Liver (tissue), 9 donors: Measurements from ENCODE around the gene ANKRD11. TPM values are rescaled to one million over a fixed set of nuclear protein-coding genes. Genes with fewer than 3 reads are reported as not detected.

Experiments used
- DNase-seq: peaks from one replicate; pipeline ENCODE4 v3.0.0-alpha.2; 2017; ENCODE audit warnings: low spot score
- H3K27ac ChIP-seq, 2 donors: one replicate each; pipeline ENCODE4 v1.7.0; 2013; ENCODE audit warnings: inconsistent platforms in 2 of 2, low read length in 2 of 2, control low read depth in 1 of 2, low read depth in 1 of 2, mild to moderate bottlenecking in 1 of 2
- H3K27me3 ChIP-seq, 4 donors: one replicate each; pipeline versions ENCODE4 v1.6.1 to v1.7.0; 2013; ENCODE audit warnings: low read length in 3 of 4, inconsistent platforms in 1 of 4, mild to moderate bottlenecking in 1 of 4, moderate library complexity in 1 of 4; ENCODE audit not compliant: control insufficient read depth in 4 of 4, insufficient read depth in 4 of 4
- H3K36me3 ChIP-seq, 4 donors: one replicate each; pipeline versions ENCODE4 v1.6.1 to v1.7.0; 2013; ENCODE audit warnings: low read length in 3 of 4, mild to moderate bottlenecking in 3 of 4, low read depth in 1 of 4, moderate library complexity in 1 of 4; ENCODE audit not compliant: control insufficient read depth in 4 of 4, insufficient read depth in 3 of 4
- H3K4me1 ChIP-seq, 4 donors: one replicate each; pipeline versions ENCODE4 v1.6.1 to v1.7.0; 2013; ENCODE audit warnings: low read length in 3 of 4, mild to moderate bottlenecking in 3 of 4, moderate library complexity in 1 of 4; ENCODE audit not compliant: control insufficient read depth in 4 of 4, insufficient read depth in 4 of 4
- H3K4me3 ChIP-seq, 3 donors: one replicate each; pipeline versions ENCODE4 v1.6.1 to v1.7.0; 2013; ENCODE audit warnings: low read length in 3 of 3, control low read depth in 1 of 3, low read depth in 1 of 3, mild to moderate bottlenecking in 1 of 3
- H3K9ac ChIP-seq, 2 donors: one replicate each; pipeline ENCODE4 v1.7.0; 2013; ENCODE audit warnings: low read length in 2 of 2, mild to moderate bottlenecking in 2 of 2, moderate library complexity in 2 of 2, control low read depth in 1 of 2, low read depth in 1 of 2
- H3K9me3 ChIP-seq, 4 donors: one replicate each; pipeline versions ENCODE4 v1.6.1 to v1.7.0; 2013; ENCODE audit warnings: low read length in 3 of 4; ENCODE audit not compliant: control insufficient read depth in 4 of 4
- EGR1 ChIP-seq, 2 donors: IDR thresholded peaks; 2 replicates each; pipeline ENCODE4 v1.6.1; 2016 to 2018; ENCODE audit warnings: antibody characterized with exemption in 2 of 2, low read depth in 2 of 2
- FOXA1 ChIP-seq: IDR thresholded peaks from 2 replicates; pipeline ENCODE4 v1.6.1; 2016; ENCODE audit warnings: antibody characterized with exemption
- FOXA2 ChIP-seq: IDR thresholded peaks from 2 replicates; pipeline ENCODE4 v1.6.1; 2016; ENCODE audit warnings: antibody characterized with exemption
- GABPA ChIP-seq, 2 donors: IDR thresholded peaks in 1 of 2; conservative IDR thresholded peaks in 1 of 2; 2 replicates each; pipeline ENCODE4 v1.6.1; 2016; ENCODE audit warnings: antibody characterized with exemption in 2 of 2, mild to moderate bottlenecking in 1 of 2, moderate library complexity in 1 of 2
- HNF4A ChIP-seq, 2 donors: conservative IDR thresholded peaks; 2 replicates each; pipeline ENCODE4 v1.6.1; 2016; ENCODE audit warnings: antibody characterized with exemption in 2 of 2, mild to moderate bottlenecking in 2 of 2
- HNF4G ChIP-seq: IDR thresholded peaks from 2 replicates; pipeline ENCODE4 v1.6.1; 2016; ENCODE audit warnings: antibody characterized with exemption
- JUND ChIP-seq, 2 donors: IDR thresholded peaks; 2 replicates each; pipeline ENCODE4 v1.6.1; 2016; ENCODE audit warnings: antibody characterized with exemption in 2 of 2
- RAD21 ChIP-seq, 2 donors: IDR thresholded peaks; 2 replicates each; pipeline ENCODE4 v1.6.1; 2016; ENCODE audit warnings: antibody characterized with exemption in 2 of 2, mild to moderate bottlenecking in 2 of 2
- RXRA ChIP-seq, 2 donors: IDR thresholded peaks; 2 replicates each; pipeline ENCODE4 v1.6.1; 2017 to 2018; ENCODE audit warnings: antibody characterized with exemption in 2 of 2, mild to moderate bottlenecking in 1 of 2
- SP1 ChIP-seq: IDR thresholded peaks from 2 replicates; pipeline ENCODE4 v1.6.1; 2018; ENCODE audit warnings: antibody characterized with exemption, mild to moderate bottlenecking
- TAF1 ChIP-seq: conservative IDR thresholded peaks from 2 replicates; pipeline ENCODE4 v1.6.1; 2016; ENCODE audit warnings: antibody characterized with exemption, mild to moderate bottlenecking
- YY1 ChIP-seq: IDR thresholded peaks from 2 replicates; pipeline ENCODE4 v1.6.1; 2016; ENCODE audit warnings: antibody characterized with exemption, mild to moderate bottlenecking
- WGBS: extraction: QIAGEN DNeasy Blood & Tissue Kit; methylation state at CpG from one replicate; pipeline ENCODE4 v1.1.7; 2013; 5-methylcytosine and 5-hydroxymethylcytosine counted together
- polyA plus RNA-seq, 2 donors: library from polyadenylated mRNA; stranded (reverse) in 1 of 2; unstranded in 1 of 2; fragments of 200-250 nt in 1 of 2; fragments of >200 nt in 1 of 2; fragmentation: Nextera tagmentation in 1 of 2; extraction: Ambion mirVana in 1 of 2; gene quantifications; one replicate each; pipeline versions ENCODE4 v1.2.1 to v1.2.3, GENCODE V29; 2013 to 2015
- total RNA-seq, 2 donors: library from RNA; depleted of rRNA; stranded (reverse); fragments of >200 nt; gene quantifications; one replicate each; pipeline ENCODE4 v1.2.3, GENCODE V29; 2014
- TF ChIP-seq, protein P1 (sequence below): IDR thresholded peaks from 2 replicates; pipeline ENCODE4 v1.6.1; 2016; ENCODE audit warnings: antibody characterized with exemption
- TF ChIP-seq, protein P2 (sequence below): fragments of 150-350 bp; IDR thresholded peaks from 2 replicates; pipeline ENCODE4 v1.5.1; 2017; ENCODE audit warnings: improper control_type of control experiment, low read depth, low read length; ENCODE audit not compliant: missing input control
- TF ChIP-seq, protein P3 (sequence below): IDR thresholded peaks from 2 replicates; pipeline ENCODE4 v1.6.1; 2016; ENCODE audit warnings: antibody characterized with exemption
- donor health status: healthy.
- donor health status: healthy.
- donor health status: healthy.
- donor health status: healthy.
- donor health status: healthy.

The ANKRD11 gene
- total and polyA plus RNA-seq, 4 donors: 16.3 to 55.1 (median 28.0) TPM

DNA sequence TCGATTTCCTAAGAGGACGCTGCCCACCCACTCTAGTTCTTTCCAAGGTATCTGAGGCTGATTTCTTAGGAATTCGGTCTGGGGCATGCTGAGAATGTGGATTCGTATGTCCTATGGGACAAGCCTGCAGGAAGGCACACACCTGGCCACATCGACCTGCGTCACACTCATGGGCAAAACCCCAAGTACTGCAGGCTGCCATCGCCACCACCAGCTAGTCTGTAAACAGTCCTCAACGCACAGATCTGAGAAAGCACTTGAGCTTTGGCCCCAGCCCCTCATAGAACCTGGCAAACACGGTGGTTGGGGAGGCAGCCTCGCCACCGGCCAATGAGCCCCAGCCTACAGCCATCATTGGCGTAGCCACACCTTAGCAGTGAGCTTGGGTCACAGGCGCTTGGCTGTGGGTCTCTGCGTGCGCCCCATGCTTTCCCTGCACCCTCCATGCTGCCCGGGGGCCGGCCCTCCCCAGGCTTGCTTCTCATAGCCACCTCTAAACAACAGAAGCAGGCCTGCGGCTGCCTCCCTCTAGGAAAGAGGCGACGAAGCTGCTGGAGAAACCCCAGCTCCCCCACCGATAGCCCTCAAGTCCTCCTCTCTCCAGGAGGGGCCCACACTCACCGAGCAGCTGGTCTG, 197.8 kb downstream of the ANKRD11 start:
- H3K9ac ChIP-seq: no peak overlapping the region
- no peaks in the 10 kb centered on the region for H3K9me3 ChIP-seq
- no peak overlapping the region for H3K4me3 ChIP-seq
- H3K4me1 ChIP-seq: no peaks in the 10 kb centered on the region
- TF ChIP-seq SP1 (no peak), GABPA (IDR thresholded peaks at IDR 0.05 in 1 of 2, conservative IDR thresholded peaks at IDR 0.05 in 1 of 2) (no peak), RXRA (IDR thresholded peaks at IDR 0.05) (no peak), FOXA2 (no peak), JUND (IDR thresholded peaks at IDR 0.05) (no peak), YY1 (no peak), FOXA1 (no peak), HNF4G (no peak), HNF4A (conservative IDR thresholded peaks at IDR 0.05) (no peak), TAF1 (no peak), EGR1 (IDR thresholded peaks at IDR 0.05; ENCODE audit: low read depth in 2 of 2) (no peak), RAD21 (IDR thresholded peaks at IDR 0.05) (no peak)
- TF ChIP-seq, protein P1, sequence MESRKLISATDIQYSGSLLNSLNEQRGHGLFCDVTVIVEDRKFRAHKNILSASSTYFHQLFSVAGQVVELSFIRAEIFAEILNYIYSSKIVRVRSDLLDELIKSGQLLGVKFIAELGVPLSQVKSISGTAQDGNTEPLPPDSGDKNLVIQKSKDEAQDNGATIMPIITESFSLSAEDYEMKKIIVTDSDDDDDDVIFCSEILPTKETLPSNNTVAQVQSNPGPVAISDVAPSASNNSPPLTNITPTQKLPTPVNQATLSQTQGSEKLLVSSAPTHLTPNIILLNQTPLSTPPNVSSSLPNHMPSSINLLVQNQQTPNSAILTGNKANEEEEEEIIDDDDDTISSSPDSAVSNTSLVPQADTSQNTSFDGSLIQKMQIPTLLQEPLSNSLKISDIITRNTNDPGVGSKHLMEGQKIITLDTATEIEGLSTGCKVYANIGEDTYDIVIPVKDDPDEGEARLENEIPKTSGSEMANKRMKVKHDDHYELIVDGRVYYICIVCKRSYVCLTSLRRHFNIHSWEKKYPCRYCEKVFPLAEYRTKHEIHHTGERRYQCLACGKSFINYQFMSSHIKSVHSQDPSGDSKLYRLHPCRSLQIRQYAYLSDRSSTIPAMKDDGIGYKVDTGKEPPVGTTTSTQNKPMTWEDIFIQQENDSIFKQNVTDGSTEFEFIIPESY: no peak
- TF ChIP-seq, protein P2, sequence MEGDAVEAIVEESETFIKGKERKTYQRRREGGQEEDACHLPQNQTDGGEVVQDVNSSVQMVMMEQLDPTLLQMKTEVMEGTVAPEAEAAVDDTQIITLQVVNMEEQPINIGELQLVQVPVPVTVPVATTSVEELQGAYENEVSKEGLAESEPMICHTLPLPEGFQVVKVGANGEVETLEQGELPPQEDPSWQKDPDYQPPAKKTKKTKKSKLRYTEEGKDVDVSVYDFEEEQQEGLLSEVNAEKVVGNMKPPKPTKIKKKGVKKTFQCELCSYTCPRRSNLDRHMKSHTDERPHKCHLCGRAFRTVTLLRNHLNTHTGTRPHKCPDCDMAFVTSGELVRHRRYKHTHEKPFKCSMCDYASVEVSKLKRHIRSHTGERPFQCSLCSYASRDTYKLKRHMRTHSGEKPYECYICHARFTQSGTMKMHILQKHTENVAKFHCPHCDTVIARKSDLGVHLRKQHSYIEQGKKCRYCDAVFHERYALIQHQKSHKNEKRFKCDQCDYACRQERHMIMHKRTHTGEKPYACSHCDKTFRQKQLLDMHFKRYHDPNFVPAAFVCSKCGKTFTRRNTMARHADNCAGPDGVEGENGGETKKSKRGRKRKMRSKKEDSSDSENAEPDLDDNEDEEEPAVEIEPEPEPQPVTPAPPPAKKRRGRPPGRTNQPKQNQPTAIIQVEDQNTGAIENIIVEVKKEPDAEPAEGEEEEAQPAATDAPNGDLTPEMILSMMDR: no peak
- TF ChIP-seq, protein P3, sequence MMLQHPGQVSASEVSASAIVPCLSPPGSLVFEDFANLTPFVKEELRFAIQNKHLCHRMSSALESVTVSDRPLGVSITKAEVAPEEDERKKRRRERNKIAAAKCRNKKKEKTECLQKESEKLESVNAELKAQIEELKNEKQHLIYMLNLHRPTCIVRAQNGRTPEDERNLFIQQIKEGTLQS: no peak
- H3K27ac ChIP-seq: no peak overlapping the region
- WGBS: 85% methylated on average over 22 of the region's 22 CpGs
- no peak for DNase-seq
- peaks cover 7 to 27% (median 8%) of the 10 kb centered on the region in 4 donors for H3K36me3 ChIP-seq
- no peaks in the 10 kb centered on the region for H3K27me3 ChIP-seq

DNA sequence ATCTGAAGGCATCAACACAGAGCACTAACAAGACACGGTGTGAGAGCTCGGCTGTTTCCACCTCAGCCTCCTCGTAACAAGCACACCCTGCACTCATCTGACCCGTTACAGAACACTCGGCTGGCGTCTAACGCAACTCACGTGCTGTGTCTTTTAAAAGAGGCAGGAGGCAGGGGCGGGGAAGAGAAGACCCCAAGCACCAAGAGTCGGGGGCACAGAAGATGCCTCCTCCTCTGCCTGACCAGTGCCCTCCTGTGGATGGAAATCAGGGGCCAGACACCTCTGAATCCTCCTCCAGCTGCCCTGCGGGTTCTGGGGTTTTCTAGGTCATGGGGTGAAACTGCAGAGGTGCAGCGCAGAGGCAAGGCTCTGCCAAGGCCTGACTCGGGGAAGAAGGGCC, 198.6 kb downstream of the ANKRD11 start:
- WGBS: 91% methylated on average over 13 of the region's 13 CpGs
- TF ChIP-seq FOXA2 (no peak), JUND (IDR thresholded peaks at IDR 0.05) (no peak), RXRA (IDR thresholded peaks at IDR 0.05) (no peak), TAF1 (no peak), YY1 (no peak)
- TF ChIP-seq, protein P1: no peak
- H3K27ac ChIP-seq: no peak overlapping the region

More for the DNA sequence above, 198.6 kb downstream of the ANKRD11 start:
- H3K36me3 ChIP-seq: peaks cover 4 to 30% (median 13%) of the 10 kb centered on the region in 4 donors
- no peak overlapping the region for H3K4me3 ChIP-seq
- no peaks in the 10 kb centered on the region for H3K27me3 ChIP-seq
- DNase-seq: no peak
- H3K9ac ChIP-seq: no peak overlapping the region
- no peaks in the 10 kb centered on the region for H3K4me1 ChIP-seq
- no peaks in the 10 kb centered on the region for H3K9me3 ChIP-seq
